ENCODE data around the gene NUPR2. TPM values are rescaled to one million over a fixed set of nuclear protein-coding genes. Genes with fewer than 3 reads are reported as not detected.
"Not testable (repeated sequence)": the region's sequence is repeated elsewhere in the genome, so short reads cannot be mapped to it uniquely, and the experiment has no call there.

Gene NUPR2
- total RNA-seq, 1 donor from 2014 or later = not detected

DNA sequence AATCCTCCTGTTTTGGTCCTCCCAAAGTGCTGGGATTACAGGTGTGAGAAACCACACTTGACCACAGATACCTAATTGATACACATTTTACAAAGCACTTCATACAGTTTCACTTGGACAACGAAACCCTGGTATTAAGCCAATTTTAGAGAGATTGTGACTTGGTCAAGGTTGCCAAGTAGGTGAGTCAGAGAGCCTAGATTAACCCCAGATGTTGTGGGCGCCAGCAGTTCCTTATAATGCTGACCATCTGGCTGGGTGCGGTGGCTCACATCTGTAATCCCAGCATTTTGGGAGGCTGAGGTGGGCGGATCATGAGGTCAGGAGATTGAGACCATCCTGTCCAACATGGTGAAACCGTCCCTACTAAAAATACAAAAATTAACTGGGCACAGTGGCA, 18.5 kb downstream of the NUPR2 start:
- H3K36me3 Mint-ChIP-seq (ENCODE audit: low read depth) = peaks cover 42% of the 10 kb centered on the region
- DNase-seq (no peak), ATAC-seq (ENCODE audit: low read depth) (no peak)
- ChIA-PET POLR2A (no interaction called here), CTCF (no interaction called here)
- H3K4me1 Mint-ChIP-seq = no peaks in the 10 kb centered on the region
- H3K27me3 Mint-ChIP-seq = no peaks in the 10 kb centered on the region
- H3K4me3 Mint-ChIP-seq = no peak overlapping the region
- intact Hi-C loops (cut with micrococcal nuclease) = no loop called here
- H3K27ac Mint-ChIP-seq = no peak overlapping the region
- TF ChIP-seq, protein P1, sequence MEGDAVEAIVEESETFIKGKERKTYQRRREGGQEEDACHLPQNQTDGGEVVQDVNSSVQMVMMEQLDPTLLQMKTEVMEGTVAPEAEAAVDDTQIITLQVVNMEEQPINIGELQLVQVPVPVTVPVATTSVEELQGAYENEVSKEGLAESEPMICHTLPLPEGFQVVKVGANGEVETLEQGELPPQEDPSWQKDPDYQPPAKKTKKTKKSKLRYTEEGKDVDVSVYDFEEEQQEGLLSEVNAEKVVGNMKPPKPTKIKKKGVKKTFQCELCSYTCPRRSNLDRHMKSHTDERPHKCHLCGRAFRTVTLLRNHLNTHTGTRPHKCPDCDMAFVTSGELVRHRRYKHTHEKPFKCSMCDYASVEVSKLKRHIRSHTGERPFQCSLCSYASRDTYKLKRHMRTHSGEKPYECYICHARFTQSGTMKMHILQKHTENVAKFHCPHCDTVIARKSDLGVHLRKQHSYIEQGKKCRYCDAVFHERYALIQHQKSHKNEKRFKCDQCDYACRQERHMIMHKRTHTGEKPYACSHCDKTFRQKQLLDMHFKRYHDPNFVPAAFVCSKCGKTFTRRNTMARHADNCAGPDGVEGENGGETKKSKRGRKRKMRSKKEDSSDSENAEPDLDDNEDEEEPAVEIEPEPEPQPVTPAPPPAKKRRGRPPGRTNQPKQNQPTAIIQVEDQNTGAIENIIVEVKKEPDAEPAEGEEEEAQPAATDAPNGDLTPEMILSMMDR (IDR thresholded peaks at IDR 0.05) = no peak
- no peaks in the 10 kb centered on the region for H3K9me3 Mint-ChIP-seq

DNA sequence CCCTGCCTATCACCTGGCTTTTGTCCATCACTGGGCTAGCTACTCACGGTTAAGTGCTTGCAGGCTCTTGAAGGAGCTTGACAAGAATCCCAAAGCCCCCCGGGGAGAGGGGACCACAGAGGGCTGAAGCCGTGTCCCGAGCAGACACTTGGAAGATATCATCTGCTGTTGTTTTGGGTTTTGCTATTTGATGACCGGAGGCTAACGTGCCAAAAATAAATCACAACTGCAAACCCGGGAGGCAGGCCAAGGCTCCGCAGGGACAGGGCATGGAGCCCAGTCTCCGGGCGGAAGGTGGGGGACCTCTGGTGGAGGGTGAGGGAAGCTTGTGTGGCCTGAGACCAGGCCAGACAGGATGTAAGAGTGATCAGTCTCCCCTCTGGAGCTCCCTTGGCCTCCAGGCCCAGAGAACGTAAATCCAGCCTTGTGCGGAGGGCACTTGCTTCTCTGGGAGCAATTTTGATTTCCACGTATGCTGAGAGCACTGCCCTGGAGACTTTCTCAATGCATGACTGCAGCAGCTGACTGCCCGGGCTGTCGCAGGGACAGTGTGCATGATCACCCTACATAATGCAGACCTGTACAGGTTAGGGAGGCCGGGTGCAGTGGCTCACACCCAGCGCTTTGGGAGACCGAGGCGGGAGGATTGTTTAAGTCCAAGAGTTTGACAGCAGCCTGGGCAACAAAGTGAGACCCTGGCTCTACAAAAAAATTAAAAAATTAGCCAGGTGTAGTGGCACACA, 23.3 kb downstream of the NUPR2 start, which contains the start of gene PHKG1:
Gene PHKG1, minus strand, starts transcription at position 164 of the 743 bp plus-strand sequence. CDS start 4,011 bp downstream, outside the sequence.
- no peaks in the 10 kb centered on the region for H3K27me3 Mint-ChIP-seq
- H3K4me1 Mint-ChIP-seq = no peaks in the 10 kb centered on the region
- intact Hi-C loops (cut with micrococcal nuclease) = no loop called here
- peak within 1 kb of the TSS; percentile 18 for H3K27ac Mint-ChIP-seq
- POLR2A ChIA-PET = interaction anchor here (0.6 kb wide), 1 partner anchor 17 kb away, joined by 3 read pairs; no protein-coding TSS in a partner anchor
- H3K9me3 Mint-ChIP-seq = no peaks in the 10 kb centered on the region
- DNase-seq (no peak), ATAC-seq (ENCODE audit: low read depth) (no peak)
- peaks cover 14% of the 10 kb centered on the region for H3K36me3 Mint-ChIP-seq (ENCODE audit: low read depth)
- H3K4me3 Mint-ChIP-seq = no peak within 1 kb of the TSS
- TF ChIP-seq, protein P1 (IDR thresholded peaks at IDR 0.05) = no peak
- CTCF ChIA-PET = no interaction called here

DNA sequence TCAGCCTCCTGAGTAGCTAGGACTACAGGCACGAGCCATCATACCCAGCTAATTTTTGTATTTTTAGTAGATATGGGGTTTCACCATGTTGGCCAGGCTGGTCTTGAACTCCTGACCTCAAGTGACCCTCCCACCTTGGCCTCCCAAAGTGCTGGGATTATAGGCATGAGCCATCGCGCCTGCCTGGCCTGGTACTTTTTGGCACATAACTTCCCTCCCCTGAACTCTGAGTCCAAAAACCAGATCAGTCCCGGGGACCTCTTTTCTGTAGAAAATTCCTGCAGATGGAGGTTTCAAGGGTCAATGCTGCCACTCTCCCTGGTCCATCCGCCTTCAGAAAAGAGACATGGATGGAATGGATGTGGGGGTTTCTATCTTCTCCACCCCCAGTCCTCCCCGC, 23.8 kb downstream of the NUPR2 start:
- H3K4me3 Mint-ChIP-seq; CTCF ChIA-PET; ATAC-seq (ENCODE audit: low read depth); DNase-seq; intact Hi-C loops (cut with micrococcal nuclease); H3K4me1 Mint-ChIP-seq; H3K27ac Mint-ChIP-seq; H3K9me3 Mint-ChIP-seq; H3K27me3 Mint-ChIP-seq: not testable (repeated sequence)
- POLR2A ChIA-PET = interaction anchor here (0.6 to 1.0 kb wide), 2 partner anchors 14 to 17 kb away, joined by 3 read pairs; partner anchors contain the start of gene CHCHD2
- H3K36me3 Mint-ChIP-seq (ENCODE audit: low read depth) = peaks cover 14% of the 10 kb centered on the region

DNA sequence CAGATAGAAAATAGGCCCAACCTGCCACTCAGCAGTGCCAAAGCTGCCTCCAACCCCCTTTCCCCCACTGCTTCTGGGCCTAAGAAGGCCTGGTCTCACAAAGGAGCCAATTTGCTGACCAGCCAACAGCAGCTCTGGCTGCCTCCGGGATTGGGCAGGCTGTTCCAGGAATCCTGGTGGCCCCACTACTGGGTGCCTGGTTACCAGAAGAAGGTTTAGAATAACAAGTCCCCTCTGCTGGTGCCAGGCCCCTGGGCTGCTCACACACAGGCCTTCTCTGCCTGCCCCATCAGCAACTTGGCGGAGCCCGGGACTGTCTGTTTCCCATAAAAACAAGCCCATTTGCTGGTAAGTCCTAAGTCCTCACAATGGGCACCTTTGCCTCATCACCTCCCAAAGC, 24.6 kb downstream of the NUPR2 start:
- no peak overlapping the region for H3K4me3 Mint-ChIP-seq
- TF ChIP-seq, protein P1 (IDR thresholded peaks at IDR 0.05) = no peak
- ATAC-seq (ENCODE audit: low read depth) = no peak
- H3K36me3 Mint-ChIP-seq (ENCODE audit: low read depth) = peaks cover 14% of the 10 kb centered on the region
- no peaks in the 10 kb centered on the region for H3K4me1 Mint-ChIP-seq
- H3K9me3 Mint-ChIP-seq = no peaks in the 10 kb centered on the region
- H3K27me3 Mint-ChIP-seq = no peaks in the 10 kb centered on the region
- intact Hi-C loops (cut with micrococcal nuclease) = no loop called here
- peak overlapping the region; percentile 18 for H3K27ac Mint-ChIP-seq
- ChIA-PET POLR2A (interaction anchor here (1.0 to 1.3 kb wide), 2 partner anchors 15 to 40 kb away, joined by 3 read pairs; partner anchors contain the start of genes CCT6A, CHCHD2 and PSPH), CTCF (no interaction called here)
- no peak for DNase-seq

DNA sequence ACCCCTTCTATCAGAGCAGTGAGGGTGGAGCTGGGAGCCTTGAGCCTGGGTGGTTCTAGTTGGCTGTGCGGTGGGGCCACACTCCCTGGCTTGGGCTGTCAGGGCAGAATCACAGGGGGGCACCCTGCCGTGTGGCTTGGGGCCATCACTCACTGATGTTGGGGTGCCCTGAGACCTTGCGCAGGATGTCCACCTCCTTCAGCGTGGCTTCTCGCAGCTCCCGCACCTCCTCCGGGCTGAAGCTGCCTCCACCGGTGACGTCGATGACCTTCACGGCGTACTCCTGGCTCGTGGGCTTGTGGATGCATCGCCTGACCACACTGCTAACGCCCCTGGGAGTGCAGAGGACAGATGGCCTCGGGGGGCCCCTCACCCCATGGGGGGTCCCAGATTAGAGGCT, 28.8 kb downstream of the NUPR2 start:
- TF ChIP-seq, protein P1 (IDR thresholded peaks at IDR 0.05) = no peak
- ChIA-PET CTCF (no interaction called here), POLR2A (no interaction called here)
- no peaks in the 10 kb centered on the region for H3K9me3 Mint-ChIP-seq
- H3K4me3 Mint-ChIP-seq = no peak overlapping the region
- no peaks in the 10 kb centered on the region for H3K4me1 Mint-ChIP-seq
- no peak for ATAC-seq (ENCODE audit: low read depth)
- intact Hi-C loops (cut with micrococcal nuclease) = no loop called here
- H3K27me3 Mint-ChIP-seq = no peaks in the 10 kb centered on the region
- DNase-seq = no peak
- H3K27ac Mint-ChIP-seq = no peak overlapping the region
- H3K36me3 Mint-ChIP-seq (ENCODE audit: low read depth) = peaks cover 23% of the 10 kb centered on the region

Measured in activated B cell treated with CpG ODN at 0.5 μM for 24 hours (primary cell).